Tibial nerve (tissue), 4 donors: ENCODE measurements around the gene TMC2.

Experiments used
- CTCF ChIP-seq, 5 experiments: fragments of 200-600 bp in 3 of 5; fragments of 450-650 bp in 2 of 5; sonication (generic) in 3 of 5; IDR thresholded peaks; one replicate each; pipeline ENCODE4 v1.5.1; 2016 to 2019; ENCODE audit warnings: antibody characterized with exemption in 5 of 5, mild to moderate bottlenecking in 3 of 5, moderate library complexity in 2 of 5
- EP300 ChIP-seq, 2 donors: sonication (generic); formaldehyde crosslinking; IDR thresholded peaks; one replicate each; pipeline ENCODE4 v1.6.1; 2017; ENCODE audit warnings: antibody characterized with exemption in 2 of 2, mild to moderate bottlenecking in 1 of 2
- POLR2A ChIP-seq, 2 donors: fragments of 450-650 bp; IDR thresholded peaks; one replicate each; pipeline ENCODE4 v1.6.1; 2017; ENCODE audit warnings: antibody characterized with exemption in 2 of 2, mild to moderate bottlenecking in 2 of 2, moderate library complexity in 2 of 2

GRCh38 chr20:2672446-2672845, 136.1 kb downstream of the TMC2 start:
- TF ChIP-seq CTCF (IDR thresholded peaks at IDR 0.05) (no peak), POLR2A (IDR thresholded peaks at IDR 0.05) (no peak), EP300 (IDR thresholded peaks at IDR 0.05) (no peak)
